IPS-NIHi7 (cell line): ENCODE data around the gene SYK.

Source experiments
- DNase-seq: peaks from one replicate; pipeline ENCODE4 v3.0.0; 2012; ENCODE audit warnings: mixed read lengths; ENCODE audit errors: extremely low spot score

SYK gene

GRCh38 chr9:90945336-90945735 lies 143.7 kb downstream of the SYK start:
- DNase-seq = no peak

DNA sequence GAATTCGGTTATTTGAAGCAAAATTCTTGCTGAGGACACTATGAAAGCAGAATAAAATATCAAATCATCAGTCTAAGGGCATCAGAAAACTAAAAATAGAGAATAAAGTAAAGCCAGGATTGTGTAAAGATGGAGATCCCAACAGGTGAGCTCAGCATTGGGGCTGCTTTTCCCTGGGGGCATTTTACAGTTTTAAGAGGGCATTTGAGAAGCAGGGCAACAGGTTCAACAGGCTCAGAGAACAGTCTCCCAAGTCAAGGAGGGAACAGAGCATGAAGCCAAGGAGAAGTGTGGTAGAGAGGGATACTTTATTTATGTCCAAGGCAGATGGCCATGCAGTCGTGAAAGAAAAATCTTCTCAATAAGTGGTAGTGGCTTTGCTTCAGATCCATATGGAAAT lies 145.4 kb downstream of the SYK start:
- DNase-seq = no peak
